Choroid plexus epithelial cell (primary cell): ENCODE data around the gene OPN3.
A peak's percentile ranks its signal among the peaks of the same experiment; 100 is the strongest.

Experiments used
- DNase-seq: peaks from one replicate; pipeline ENCODE4 v3.0.0-alpha.2; 2010; ENCODE audit warnings: low read depth
- H3K4me3 ChIP-seq: 2 replicates; pipeline ENCODE4 v1.5.1; 2011; ENCODE audit warnings: low read depth, mild to moderate bottlenecking, control low read depth, low read length, moderate library complexity
- CTCF ChIP-seq: conservative IDR thresholded peaks from 2 replicates; pipeline ENCODE4 v1.5.1; 2011; ENCODE audit warnings: low read depth, mild to moderate bottlenecking, control low read depth, inconsistent platforms, low read length, moderate library complexity

The OPN3 gene

GRCh38 chr1:241632987-241633386 is 7.2 kb downstream of the OPN3 start:
- DNase-seq, result no peak
- TF ChIP-seq CTCF, result no peak

GRCh38 chr1:241631674-241632073 is 8.5 kb downstream of the OPN3 start:
- DNase-seq, result no peak
- H3K4me3 ChIP-seq, result no peak overlapping the region
- TF ChIP-seq CTCF, result no peak

More at GRCh38 chr1:241632987-241633386, 7.2 kb downstream of the OPN3 start:
- no peak overlapping the region for H3K4me3 ChIP-seq

GRCh38 chr1:241630899-241631298 is 9.3 kb downstream of the OPN3 start:
- no peak overlapping the region for H3K4me3 ChIP-seq
- TF ChIP-seq CTCF, result no peak
- DNase-seq, result no peak

GRCh38 chr1:241630476-241630875 is 9.7 kb downstream of the OPN3 start:
- TF ChIP-seq CTCF, result no peak
- no peak overlapping the region for H3K4me3 ChIP-seq
- DNase-seq, result no peak

GRCh38 chr1:241630005-241630404 is 10.2 kb downstream of the OPN3 start:
- no peak for DNase-seq
- TF ChIP-seq CTCF, result no peak
- H3K4me3 ChIP-seq, result no peak overlapping the region

- peak; percentile 92 for DNase-seq
- H3K4me3 ChIP-seq, result no peak overlapping the region
- TF ChIP-seq CTCF, result peak; percentile 76
Observed at GRCh38 chr1:241627453-241628259, 12.5 kb downstream of the OPN3 start.

- no peak overlapping the region for H3K4me3 ChIP-seq
- no peak for TF ChIP-seq CTCF
- DNase-seq, result no peak
Observed at GRCh38 chr1:241624935-241625334, 15.2 kb downstream of the OPN3 start.
